NCI-H2029 treated with DMSO at 0.1 percent for 48 hours (cell line): ENCODE results near the gene ADGRB3.

Experiments
- DNase-seq: peaks from one replicate; lab custom pipeline; 2025; lab: John Stamatoyannopoulos, UW

ADGRB3 gene

DNA sequence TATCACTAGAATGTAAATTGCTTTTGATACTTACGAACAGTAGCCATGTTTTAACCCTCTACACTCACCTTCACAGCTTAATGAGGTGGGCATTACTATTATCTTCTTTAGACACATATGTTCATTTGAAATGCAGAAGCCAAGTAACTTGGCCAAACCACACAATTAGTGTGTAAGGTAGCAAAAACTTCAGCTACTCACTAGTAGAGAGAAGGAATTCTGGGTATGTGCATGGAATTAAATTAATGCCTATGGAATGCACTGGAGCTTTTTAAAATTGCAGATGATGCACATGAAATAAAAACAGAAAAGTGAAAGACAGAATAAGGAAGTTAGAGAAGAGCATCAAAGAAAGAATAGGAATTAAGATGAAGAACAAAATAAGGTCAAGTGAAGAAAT is 494.0 kb downstream of the ADGRB3 start:
- no peak for DNase-seq

DNA sequence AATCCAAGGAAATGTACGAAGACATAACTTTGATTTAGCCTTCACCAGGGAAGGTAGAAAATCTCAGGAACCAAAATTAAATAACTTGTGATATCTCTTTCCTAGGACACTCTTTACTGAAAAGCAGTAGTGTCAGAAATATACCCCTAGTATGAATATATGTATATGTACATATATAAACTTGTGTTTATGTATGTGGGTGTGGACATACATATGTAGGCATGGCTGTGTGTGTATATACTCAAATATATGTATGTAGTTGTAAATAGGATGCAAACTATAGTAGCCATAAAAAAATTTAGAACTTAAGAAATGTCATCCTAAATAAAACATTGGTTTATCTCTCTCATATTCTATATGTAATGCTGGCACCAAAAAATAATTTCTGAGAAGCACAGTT is 500.8 kb downstream of the ADGRB3 start:
- DNase-seq, result no peak

DNA sequence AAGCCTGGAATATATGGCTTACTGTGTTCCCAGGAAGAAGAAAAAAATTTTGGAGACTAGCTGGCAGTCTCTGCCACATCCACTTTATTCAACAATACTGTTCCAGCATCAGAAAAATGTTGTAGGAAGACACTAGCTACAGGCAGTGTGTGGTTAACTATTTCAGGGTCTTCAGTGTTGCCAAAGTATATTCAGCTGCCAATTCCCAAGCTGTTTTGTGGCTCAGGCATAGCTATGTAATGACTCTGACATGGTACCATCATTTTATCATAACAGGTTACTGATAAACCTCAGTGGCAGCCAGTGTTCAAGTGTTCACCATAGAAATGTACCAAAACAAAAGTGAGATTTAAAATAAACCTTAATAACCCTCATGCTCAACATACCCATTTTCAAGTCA is 503.1 kb downstream of the ADGRB3 start:
- no peak for DNase-seq

- DNase-seq, result no peak
Observed at GRCh38 chr6:69138893-69139494, 503.9 kb downstream of the ADGRB3 start.

DNA sequence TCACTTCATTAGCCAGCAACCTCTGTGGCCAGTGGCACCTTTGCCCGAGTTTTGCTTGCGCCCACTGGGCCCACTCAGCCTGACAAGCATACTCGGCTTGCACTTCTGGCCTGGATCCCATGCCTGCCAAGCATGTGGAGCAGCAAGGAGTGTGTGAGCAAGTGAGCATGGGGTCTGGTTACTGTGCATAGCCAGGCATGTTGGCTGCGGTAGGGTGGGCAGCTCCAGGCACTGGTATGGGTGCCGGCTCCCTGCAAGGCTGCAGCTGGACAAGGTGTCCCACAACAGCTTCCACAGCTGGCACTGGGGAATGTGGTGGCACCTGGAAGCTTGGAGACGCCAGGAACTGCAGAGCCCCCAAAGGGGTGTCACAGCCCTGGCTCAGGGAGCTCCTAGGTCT is 510.0 kb downstream of the ADGRB3 start:
- no peak for DNase-seq

DNA sequence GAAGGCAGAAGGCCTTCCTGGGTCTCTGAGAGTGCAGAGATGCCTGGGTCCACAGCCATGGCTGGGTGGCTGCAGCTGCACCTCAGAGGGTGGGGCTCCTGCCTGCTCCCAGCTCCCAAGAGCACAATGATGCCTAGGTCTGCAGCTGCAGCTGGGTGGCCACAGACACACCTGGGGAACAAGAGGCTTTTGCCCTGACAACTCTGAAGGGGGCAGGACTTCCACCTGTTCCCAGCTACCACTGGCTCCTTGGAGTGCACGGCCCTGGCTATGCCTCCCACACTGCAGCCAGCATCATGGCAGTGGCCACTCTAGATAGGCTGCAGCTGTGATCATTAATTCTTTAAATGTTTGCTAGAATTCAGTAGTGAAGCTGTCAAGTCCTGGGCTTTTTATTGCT is 511.3 kb downstream of the ADGRB3 start:
- DNase-seq, result no peak

DNA sequence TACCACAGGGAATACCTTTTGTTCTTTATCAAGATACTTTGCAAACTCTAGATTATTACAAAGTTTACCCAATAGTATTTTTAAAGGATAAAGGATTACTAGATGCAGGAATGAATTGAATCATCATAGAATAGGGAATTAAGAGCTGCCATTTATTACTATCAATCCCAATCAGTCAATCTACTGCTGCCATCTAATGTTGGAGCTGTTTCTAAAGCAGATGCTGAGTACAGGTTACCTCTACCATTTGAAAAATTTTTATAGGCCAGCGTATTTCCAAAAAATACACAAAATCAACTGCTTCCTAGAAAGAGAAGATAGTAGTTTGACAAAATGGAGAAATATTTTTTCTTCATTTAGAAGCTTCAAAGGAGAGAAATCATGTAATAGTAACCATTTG is 520.4 kb downstream of the ADGRB3 start:
- DNase-seq, result no peak

DNA sequence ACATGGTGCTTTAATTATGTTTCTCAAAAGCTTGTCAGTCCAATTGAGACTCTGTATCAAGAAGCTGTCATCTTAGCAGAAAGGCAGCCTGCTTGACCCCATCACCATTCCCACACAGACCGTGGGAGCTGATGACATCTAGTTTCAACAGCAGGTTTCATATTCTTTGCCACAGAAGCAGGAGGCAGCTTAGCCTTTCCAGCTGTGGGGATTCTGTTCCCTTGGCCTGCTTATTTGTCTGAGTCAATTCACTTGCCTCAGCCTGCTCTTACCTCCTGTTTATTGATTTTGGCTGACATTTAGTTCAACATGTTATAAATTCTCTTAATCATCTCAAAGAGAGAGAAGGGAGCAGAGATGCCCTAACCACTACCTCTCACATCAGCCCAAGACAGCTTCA is 527.7 kb downstream of the ADGRB3 start:
- DNase-seq, result no peak

GRCh38 chr6:69164564-69165229 is 529.6 kb downstream of the ADGRB3 start:
- DNase-seq, result no peak

DNA sequence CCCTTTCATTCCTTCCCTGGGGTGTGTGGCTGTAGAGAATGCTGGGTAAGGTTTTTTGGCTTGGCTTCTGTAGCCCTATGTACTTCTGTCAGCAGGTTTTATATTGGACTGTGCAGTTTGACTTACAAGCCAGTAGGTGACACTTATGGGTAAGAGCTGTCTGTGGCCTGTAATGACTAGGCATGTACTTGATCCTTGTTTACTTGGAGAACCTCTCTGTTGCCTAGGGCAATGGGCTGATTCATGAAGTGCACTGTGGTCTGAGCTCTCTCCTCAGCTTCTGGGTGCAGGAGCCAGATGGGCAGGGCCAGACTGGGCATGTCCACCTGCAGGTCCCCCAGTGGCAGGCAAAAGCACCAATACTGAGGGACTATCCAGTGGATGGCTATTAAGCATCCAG is 544.6 kb downstream of the ADGRB3 start:
- peak; percentile 89 for DNase-seq

DNA sequence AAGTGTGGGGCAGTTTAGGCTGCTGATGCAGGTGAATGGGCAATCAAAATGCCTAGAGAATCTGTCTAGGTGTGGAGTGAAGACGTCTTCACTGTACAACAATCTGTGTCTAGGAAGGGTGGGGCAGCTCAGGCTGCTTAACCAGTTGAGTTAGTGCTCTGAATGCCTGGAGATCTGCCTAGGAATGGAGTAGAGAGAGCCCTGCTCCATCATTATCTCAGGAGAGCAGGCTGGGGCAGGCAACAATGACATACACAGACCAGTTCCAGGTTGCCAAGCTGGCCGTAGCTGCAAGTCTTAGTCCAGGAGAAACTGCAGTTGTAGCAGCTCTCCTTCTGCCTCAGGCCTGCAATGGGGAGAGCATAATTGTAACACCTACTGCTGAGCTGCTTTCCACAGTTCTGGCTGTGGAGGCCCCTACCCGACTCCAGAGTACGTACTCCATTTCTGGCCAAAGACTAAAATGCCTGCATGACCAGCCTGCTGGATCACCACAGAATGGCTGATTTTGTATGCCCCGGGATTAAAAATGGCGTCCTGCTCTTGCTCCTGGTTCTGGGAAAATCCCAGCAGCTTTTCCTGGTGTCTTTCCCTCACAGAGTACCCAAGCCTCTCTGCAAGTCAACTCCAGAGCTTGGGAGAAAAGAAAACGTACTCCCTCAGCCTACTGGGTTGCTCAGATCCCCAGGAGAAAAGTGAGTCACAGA is 545.4 kb downstream of the ADGRB3 start:
- DNase-seq, result no peak

DNA sequence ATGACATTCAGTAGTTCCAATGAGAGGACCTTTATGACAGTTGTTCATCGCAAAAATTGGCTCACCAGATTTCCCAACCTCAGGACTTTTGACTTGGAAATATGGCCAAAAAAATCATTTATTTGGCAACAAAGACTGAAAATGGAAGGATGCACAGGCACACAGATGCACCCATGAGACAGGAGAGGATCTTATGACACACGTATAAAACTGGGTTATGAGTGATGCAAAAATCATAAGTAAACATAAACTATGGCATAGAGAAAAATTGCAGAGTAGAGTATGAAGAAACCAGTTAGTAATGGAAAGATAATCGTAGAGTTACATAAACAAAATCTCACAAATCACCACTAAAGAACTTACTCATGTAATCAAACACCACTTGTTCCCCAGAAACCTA is 546.9 kb downstream of the ADGRB3 start:
- DNase-seq, result no peak

DNA sequence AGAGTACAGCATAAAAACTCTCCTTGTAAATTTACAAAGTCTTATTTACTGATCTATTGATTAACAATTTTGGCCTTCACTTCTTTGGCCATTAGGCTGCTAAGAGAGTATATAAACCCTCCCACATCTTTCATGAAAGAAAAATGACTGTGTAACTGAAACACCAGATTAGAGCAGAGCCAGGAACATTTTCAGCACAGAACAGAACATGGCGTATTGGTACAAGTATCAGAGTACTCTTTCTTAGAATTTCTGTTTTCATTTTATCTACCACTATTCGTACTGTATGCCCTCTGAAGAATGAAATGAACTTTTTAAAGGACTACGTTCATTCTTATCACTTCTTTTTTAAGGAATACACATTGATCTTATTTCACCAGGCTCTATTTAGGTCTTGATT is 550.2 kb downstream of the ADGRB3 start:
- no peak for DNase-seq

DNA sequence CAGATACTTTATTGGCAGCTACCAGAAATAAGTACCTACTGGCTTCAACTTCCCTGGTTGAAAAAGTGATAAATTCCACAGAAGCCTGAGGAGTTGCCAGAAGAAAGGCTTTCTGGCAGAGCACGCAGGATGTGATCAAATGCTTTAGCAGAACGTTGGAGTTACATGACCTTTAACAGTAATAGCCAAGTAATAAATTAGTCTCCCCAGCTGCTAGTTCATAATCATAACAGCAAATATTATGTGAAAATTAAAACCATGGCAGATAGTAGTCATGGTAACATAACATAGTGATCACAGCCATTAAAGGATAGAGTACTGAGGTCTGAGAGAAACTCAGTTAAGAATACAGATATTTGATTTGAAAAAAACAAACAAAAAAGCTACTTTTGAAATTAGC is 567.7 kb downstream of the ADGRB3 start:
- no peak for DNase-seq

GRCh38 chr6:69216127-69216526 is 581.0 kb downstream of the ADGRB3 start:
- DNase-seq, result no peak

GRCh38 chr6:69217343-69217742 is 582.3 kb downstream of the ADGRB3 start:
- no peak for DNase-seq

- no peak for DNase-seq
Observed at GRCh38 chr6:69220375-69220774, 585.3 kb downstream of the ADGRB3 start.

DNA sequence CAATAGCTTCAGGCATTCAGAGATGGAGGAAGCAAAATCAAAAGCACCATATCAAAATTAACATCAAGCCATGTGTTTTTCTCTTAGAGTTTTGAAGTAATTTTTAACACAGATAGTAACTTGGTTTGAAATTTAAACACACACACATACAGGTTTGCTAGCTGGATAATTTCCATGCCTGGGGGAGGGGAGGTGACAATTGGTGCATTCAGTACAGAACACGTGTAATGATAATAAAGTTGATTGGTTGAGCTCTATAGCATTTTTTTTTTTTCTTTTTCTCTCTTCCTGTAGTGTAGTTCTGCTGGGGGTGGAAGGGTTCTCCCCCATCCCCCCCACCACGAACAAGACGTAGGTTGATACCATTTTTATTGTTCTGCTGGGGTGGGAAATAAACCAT is 596.9 kb downstream of the ADGRB3 start:
- no peak for DNase-seq

- DNase-seq, result no peak
Observed at GRCh38 chr6:69232496-69232895, 597.4 kb downstream of the ADGRB3 start.

DNA sequence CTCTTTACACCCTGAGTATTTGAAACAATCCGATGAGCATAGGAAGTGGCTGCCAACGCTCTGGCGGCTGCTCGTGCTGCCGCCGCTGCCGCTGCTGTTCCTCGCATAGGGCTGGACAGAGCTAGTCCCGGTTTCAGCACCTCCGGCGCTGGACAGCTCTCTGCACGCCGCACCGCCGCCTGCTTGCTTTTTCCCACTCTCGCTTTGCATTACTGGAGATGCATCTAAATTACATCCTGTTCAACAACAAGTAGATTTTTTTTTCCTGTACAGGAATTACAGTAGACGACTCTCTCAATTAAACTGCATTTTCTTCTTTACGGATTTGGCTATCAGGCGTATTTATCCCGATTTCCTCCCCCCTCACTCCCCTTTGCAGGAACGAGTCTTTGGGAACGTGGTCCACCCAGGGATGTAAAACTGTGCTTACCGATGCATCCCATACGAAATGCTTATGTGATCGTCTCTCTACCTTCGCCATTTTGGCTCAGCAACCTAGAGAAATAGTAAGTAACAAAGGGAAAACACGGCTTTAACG is 597.9 kb downstream of the ADGRB3 start:
- no peak for DNase-seq

GRCh38 chr6:69238067-69238466 is 603.0 kb downstream of the ADGRB3 start:
- DNase-seq, result no peak

DNA sequence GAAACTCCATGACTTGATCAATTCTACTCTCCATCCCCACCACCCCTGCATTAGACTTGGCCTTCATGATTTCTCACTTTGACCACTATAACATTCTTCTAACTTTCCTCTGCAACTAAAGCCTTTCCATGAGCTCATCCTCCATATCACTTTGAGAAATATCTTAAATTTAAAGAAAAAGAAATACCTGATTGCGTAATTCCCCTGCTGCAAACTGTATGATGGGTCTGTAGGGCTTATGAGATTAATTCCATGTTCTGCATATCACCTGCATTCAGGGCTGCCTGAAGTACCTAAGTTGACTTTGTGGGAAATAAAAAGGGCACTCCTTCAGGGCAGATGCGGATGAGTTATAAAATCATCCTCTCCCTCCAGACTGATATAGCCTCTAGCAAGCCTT is 611.9 kb downstream of the ADGRB3 start:
- no peak for DNase-seq

GRCh38 chr6:69261010-69261409 is 625.9 kb downstream of the ADGRB3 start:
- no peak for DNase-seq
